ENCODE results near the gene DYNLT3.

The DYNLT3 gene

GRCh38 chrX:37873220-37873619 is 25.8 kb upstream of the DYNLT3 start:
- TF ChIP-seq NFIC (IDR thresholded peaks at IDR 0.05) (no peak), CREB1 (IDR thresholded peaks at IDR 0.05; ENCODE audit: low read depth) (no peak), YY1 (IDR thresholded peaks at IDR 0.05; ENCODE audit: low read depth) (no peak), ZBTB7A (IDR thresholded peaks at IDR 0.05; ENCODE audit: low read depth) (no peak), RAD21 (IDR thresholded peaks at IDR 0.05; ENCODE audit: low read depth) (no peak)
- TF ChIP-seq, protein P1, sequence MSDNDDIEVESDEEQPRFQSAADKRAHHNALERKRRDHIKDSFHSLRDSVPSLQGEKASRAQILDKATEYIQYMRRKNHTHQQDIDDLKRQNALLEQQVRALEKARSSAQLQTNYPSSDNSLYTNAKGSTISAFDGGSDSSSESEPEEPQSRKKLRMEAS (IDR thresholded peaks at IDR 0.05) = no peak

GRCh38 chrX:37872303-37872655 is 24.9 kb upstream of the DYNLT3 start:
- TF ChIP-seq FOXM1 (IDR thresholded peaks at IDR 0.05; ENCODE audit: borderline replicate concordance, low read depth) = no peak

DNA sequence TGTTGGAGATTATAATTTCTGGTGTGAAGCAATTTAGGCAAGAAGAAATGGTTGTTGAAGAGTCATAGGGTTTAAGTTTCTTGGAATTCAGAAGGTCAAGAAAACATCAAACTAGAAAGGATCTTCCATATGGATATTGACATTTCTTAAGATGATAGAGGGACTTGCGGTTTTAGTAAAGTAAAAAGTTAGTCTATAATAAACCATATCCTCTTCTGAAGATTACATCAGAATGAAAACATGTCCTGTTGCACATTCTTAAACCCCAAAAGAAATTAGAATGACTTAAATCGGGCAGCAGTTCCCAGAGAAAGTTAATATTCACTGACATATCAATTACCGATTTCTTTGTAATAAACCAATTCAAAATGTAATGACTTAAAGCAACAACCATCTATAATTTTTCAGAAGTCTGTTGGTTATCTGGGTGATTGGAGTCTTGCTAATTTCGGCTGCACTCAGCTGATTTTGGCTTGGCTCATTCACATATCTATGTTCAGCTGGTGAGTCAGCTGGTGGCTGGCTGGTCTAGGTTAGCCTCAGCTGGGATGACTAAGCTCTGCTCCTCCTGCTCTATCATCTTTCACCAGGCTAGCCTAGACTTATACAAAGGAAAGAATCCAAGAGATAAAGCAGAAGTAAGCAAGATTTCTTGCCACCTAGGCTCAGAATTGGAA is 24.4 kb upstream of the DYNLT3 start:
- TF ChIP-seq EP300 (IDR thresholded peaks at IDR 0.05; ENCODE audit: borderline replicate concordance) (no peak), USF1 (IDR thresholded peaks at IDR 0.05) (no peak), TCF12 (IDR thresholded peaks at IDR 0.05; ENCODE audit: low read depth) (no peak), FOXM1 (IDR thresholded peaks at IDR 0.05; ENCODE audit: borderline replicate concordance, low read depth) (no peak), ZBTB7A (IDR thresholded peaks at IDR 0.05; ENCODE audit: low read depth) (no peak)

- TF ChIP-seq REST (IDR thresholded peaks at IDR 0.05; ENCODE audit: low read depth) (no peak), CREB1 (IDR thresholded peaks at IDR 0.05; ENCODE audit: low read depth) (no peak), TCF12 (IDR thresholded peaks at IDR 0.05; ENCODE audit: low read depth) (no peak), CEBPB (IDR thresholded peaks at IDR 0.05) (no peak), FOXM1 (IDR thresholded peaks at IDR 0.05; ENCODE audit: borderline replicate concordance, low read depth) (no peak), NFIC (IDR thresholded peaks at IDR 0.05) (no peak), EP300 (IDR thresholded peaks at IDR 0.05; ENCODE audit: borderline replicate concordance) (no peak), RAD21 (IDR thresholded peaks at IDR 0.05; ENCODE audit: low read depth) (no peak), USF1 (IDR thresholded peaks at IDR 0.05) (no peak), YY1 (IDR thresholded peaks at IDR 0.05; ENCODE audit: low read depth) (no peak), TAF1 (IDR thresholded peaks at IDR 0.05; ENCODE audit: low read depth) (no peak), EGR1 (IDR thresholded peaks at IDR 0.05) (no peak)
- TF ChIP-seq, protein P1 (IDR thresholded peaks at IDR 0.05) = no peak
These were observed 20.3 kb upstream of the DYNLT3 start for GRCh38 chrX:37867536-37868153.

DNA sequence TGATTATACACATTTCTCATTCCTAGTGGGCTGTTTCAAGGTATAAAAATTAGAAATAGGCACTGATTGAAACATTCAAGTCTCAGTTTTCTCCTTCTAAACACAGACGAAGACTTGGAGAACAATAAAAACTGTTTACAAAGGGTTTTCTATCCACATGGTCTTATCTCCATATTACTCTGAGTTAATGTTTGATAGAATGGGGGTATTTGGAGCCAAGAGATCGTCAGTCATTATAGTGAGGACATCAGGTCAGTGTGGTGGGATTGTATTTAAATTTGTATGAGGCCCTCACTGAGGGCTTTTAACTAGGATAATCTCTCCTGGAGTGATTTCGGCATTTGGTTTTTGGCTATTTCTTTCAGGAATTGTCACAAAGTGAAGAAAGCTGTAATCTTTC is 16.4 kb upstream of the DYNLT3 start:
- TF ChIP-seq USF1 (IDR thresholded peaks at IDR 0.05) = no peak
- no peak for TF ChIP-seq REST (IDR thresholded peaks at IDR 0.05; ENCODE audit: low read depth)
- TF ChIP-seq, protein P1 (IDR thresholded peaks at IDR 0.05) = no peak
- no peak for TF ChIP-seq EP300 (IDR thresholded peaks at IDR 0.05; ENCODE audit: borderline replicate concordance)
- TF ChIP-seq TEAD4 (IDR thresholded peaks at IDR 0.05) = no peak
- no peak for TF ChIP-seq TAF1 (IDR thresholded peaks at IDR 0.05; ENCODE audit: low read depth)
- no peak for TF ChIP-seq CEBPB (IDR thresholded peaks at IDR 0.05)

- no peak for TF ChIP-seq EGR1 (IDR thresholded peaks at IDR 0.05)
- no peak for TF ChIP-seq EP300 (IDR thresholded peaks at IDR 0.05; ENCODE audit: borderline replicate concordance)
- no peak for TF ChIP-seq CREB1 (IDR thresholded peaks at IDR 0.05; ENCODE audit: low read depth)
- TF ChIP-seq REST (IDR thresholded peaks at IDR 0.05; ENCODE audit: low read depth) = no peak
- no peak for TF ChIP-seq TCF12 (IDR thresholded peaks at IDR 0.05; ENCODE audit: low read depth)
- TF ChIP-seq, protein P1 (IDR thresholded peaks at IDR 0.05) = no peak
- no peak for TF ChIP-seq YY1 (IDR thresholded peaks at IDR 0.05; ENCODE audit: low read depth)
- no peak for TF ChIP-seq FOXM1 (IDR thresholded peaks at IDR 0.05; ENCODE audit: borderline replicate concordance, low read depth)
- TF ChIP-seq TEAD4 (IDR thresholded peaks at IDR 0.05) = no peak
- no peak for TF ChIP-seq RAD21 (IDR thresholded peaks at IDR 0.05; ENCODE audit: low read depth)
- no peak for TF ChIP-seq ZBTB7A (IDR thresholded peaks at IDR 0.05; ENCODE audit: low read depth)
- no peak for TF ChIP-seq USF1 (IDR thresholded peaks at IDR 0.05)
These were observed 15.5 kb upstream of the DYNLT3 start for GRCh38 chrX:37862851-37863250.
